Keratinocyte (primary cell): ENCODE measurements around the gene BPIFA1. TPM values are rescaled to one million over a fixed set of nuclear protein-coding genes. Genes with fewer than 3 reads are reported as not detected.

ENCODE experiments used
- DNase-seq: peaks from one replicate; pipeline ENCODE4 v3.0.0-alpha.2; 2011; ENCODE audit warnings: low read depth, missing footprints, low spot score
- FAIRE-seq: peaks from 2 replicates; lab custom pipeline; 2011; peaks lifted over from hg19 to GRCh38; lab: Jason Lieb, UNC
- H2AFZ ChIP-seq: 2 replicates; pipeline ENCODE4 v1.6.0; 2012; ENCODE audit warnings: low read length, control low read depth, inconsistent platforms; ENCODE audit not compliant: control insufficient read depth
- H3K27ac ChIP-seq: 2 replicates; pipeline ENCODE4 v1.5.1; 2011; ENCODE audit warnings: low read length; ENCODE audit not compliant: control insufficient read depth, insufficient read depth
- H3K27me3 ChIP-seq: 3 replicates; pipeline ENCODE4 v1.6.0; 2011; ENCODE audit warnings: low read length; ENCODE audit not compliant: control insufficient read depth, insufficient read depth; ENCODE audit errors: extremely low read depth
- H3K36me3 ChIP-seq, 2 experiments: 2 replicates in 1 of 2; 3 replicates in 1 of 2; pipeline ENCODE4 v1.5.1; 2011; ENCODE audit warnings: low read length in 2 of 2, mild to moderate bottlenecking in 1 of 2; ENCODE audit not compliant: control insufficient read depth in 2 of 2, insufficient read depth in 2 of 2; ENCODE audit errors: extremely low read depth in 1 of 2
- H3K4me1 ChIP-seq: 3 replicates; pipeline ENCODE4 v1.5.1; 2011; ENCODE audit warnings: low read length; ENCODE audit not compliant: control insufficient read depth, insufficient read depth; ENCODE audit errors: extremely low read depth
- H3K4me2 ChIP-seq: 3 replicates; pipeline ENCODE4 v1.6.0; 2011; ENCODE audit warnings: low read depth, low read length; ENCODE audit not compliant: control insufficient read depth, insufficient read depth; ENCODE audit errors: extremely low read depth
- H3K4me3 ChIP-seq, 3 experiments: fragments of 200-600 bp in 1 of 3; sonication (generic) in 1 of 3; 2 replicates in 2 of 3; 3 replicates in 1 of 3; pipeline ENCODE4 v1.5.1; 2011 to 2016; ENCODE audit warnings: low read length in 3 of 3, mild to moderate bottlenecking in 3 of 3, control low read depth in 2 of 3, inconsistent platforms in 1 of 3, low read depth in 1 of 3, mixed read lengths in 1 of 3, mixed run types in 1 of 3, moderate library complexity in 1 of 3; ENCODE audit not compliant: control insufficient read depth in 2 of 3, insufficient read depth in 2 of 3; ENCODE audit errors: extremely low read depth in 1 of 3
- H3K79me2 ChIP-seq: 2 replicates; pipeline ENCODE4 v1.6.0; 2012; ENCODE audit warnings: low read length; ENCODE audit not compliant: control insufficient read depth, insufficient read depth
- H3K9ac ChIP-seq: 3 replicates; pipeline ENCODE4 v1.6.0; 2011; ENCODE audit warnings: low read length; ENCODE audit not compliant: control insufficient read depth, insufficient read depth; ENCODE audit errors: extremely low read depth
- H3K9me1 ChIP-seq: 3 replicates; pipeline ENCODE4 v1.6.0; 2011; ENCODE audit warnings: low read length; ENCODE audit not compliant: control insufficient read depth, insufficient read depth; ENCODE audit errors: extremely low read depth
- H3K9me3 ChIP-seq: 2 replicates; pipeline ENCODE4 v1.5.1; 2012; ENCODE audit warnings: low read depth, low read length; ENCODE audit not compliant: control insufficient read depth
- H4K20me1 ChIP-seq: 3 replicates; pipeline ENCODE4 v1.6.0; 2011; ENCODE audit warnings: low read length; ENCODE audit not compliant: control insufficient read depth, insufficient read depth; ENCODE audit errors: extremely low read depth
- CTCF ChIP-seq, 3 experiments: IDR thresholded peaks in 1 of 3; conservative IDR thresholded peaks in 1 of 3; optimal IDR thresholded peaks in 1 of 3; 2 replicates in 2 of 3; 3 replicates in 1 of 3; pipeline versions ENCODE3 to v1.5.1; 2011; ENCODE audit warnings: low read length in 3 of 3, mild to moderate bottlenecking in 3 of 3, moderate library complexity in 2 of 3, control low read depth in 1 of 3, inconsistent platforms in 1 of 3; ENCODE audit not compliant: insufficient read depth in 2 of 3; ENCODE audit errors: extremely low read depth in 1 of 3
- EZH2 ChIP-seq: IDR thresholded peaks from one replicate; pipeline ENCODE4 v1.6.1; 2012; ENCODE audit warnings: inconsistent platforms, mild to moderate bottlenecking, low read length, moderate library complexity
- dilution Hi-C: fragments of 300-500 bp; cut with MboI; formaldehyde crosslinking; loops from one replicate; pipeline ENCODE4 v1.7.0; 2020; ENCODE audit warnings: low sequenced_read_pairs; ENCODE audit not compliant: extremely low pct_ligation_motif_present
- polyA plus RNA-seq, 5 experiments: library from polyadenylated mRNA; depleted of rRNA in 3 of 5; stranded (reverse) in 3 of 5; stranded (forward) in 1 of 5; unstranded in 1 of 5; fragments of >200 nt; gene quantifications; 1 replicate in 1 of 5; 2 replicates in 3 of 5; 3 replicates in 1 of 5; pipeline versions ENCODE4 v1.2.1 to v1.2.3, GENCODE V29; 2011 to 2012; ENCODE audit warnings: missing spikeins in 2 of 5, low read depth in 1 of 5, low replicate concordance in 1 of 5

BPIFA1 gene
- polyA plus RNA-seq, 1 donor (not counting 4 experiments of a cell fraction or from before 2014, with no cell fraction given) = not detected

- TF ChIP-seq CTCF (optimal IDR thresholded peaks at IDR 0.05 in 1 of 3, IDR thresholded peaks at IDR 0.05 in 1 of 3, conservative IDR thresholded peaks at IDR 0.05 in 1 of 3; ENCODE audit: extremely low read depth in 1 of 3, insufficient read depth in 2 of 3, low read length in 3 of 3) (no peak), EZH2 (no peak)
- H3K27me3 ChIP-seq = peaks cover 3% of the 10 kb centered on the region
These were observed 555 bp downstream of the BPIFA1 start for GRCh38 chr20:33236351-33236750.

GRCh38 chr20:33237989-33238388 lies 2.2 kb downstream of the BPIFA1 start:
- TF ChIP-seq EZH2 (no peak), CTCF (optimal IDR thresholded peaks at IDR 0.05 in 1 of 3, IDR thresholded peaks at IDR 0.05 in 1 of 3, conservative IDR thresholded peaks at IDR 0.05 in 1 of 3; ENCODE audit: extremely low read depth in 1 of 3, insufficient read depth in 2 of 3, low read length in 3 of 3) (no peak)
- H3K4me1 ChIP-seq = no peaks in the 10 kb centered on the region
- H2AFZ ChIP-seq = no peak overlapping the region
- dilution Hi-C loops = no loop called here
- H3K9ac ChIP-seq = no peak overlapping the region
- H3K27ac ChIP-seq = no peak overlapping the region
- no peaks in the 10 kb centered on the region for H4K20me1 ChIP-seq
- FAIRE-seq = no peak
- H3K27me3 ChIP-seq = peaks cover 3% of the 10 kb centered on the region
- H3K36me3 ChIP-seq = no peaks in the 10 kb centered on the region
- DNase-seq = no peak
- H3K9me3 ChIP-seq = no peaks in the 10 kb centered on the region
- no peak overlapping the region for H3K4me3 ChIP-seq
- H3K79me2 ChIP-seq = no peaks in the 10 kb centered on the region
- H3K9me1 ChIP-seq = no peaks in the 10 kb centered on the region
- H3K4me2 ChIP-seq = no peak overlapping the region

More at GRCh38 chr20:33236351-33236750, 555 bp downstream of the BPIFA1 start:
- H3K4me3 ChIP-seq = no peak overlapping the region
- H3K27ac ChIP-seq = no peak overlapping the region
- dilution Hi-C loops = no loop called here
- DNase-seq = no peak
- no peak for FAIRE-seq
- no peak overlapping the region for H3K9ac ChIP-seq
- no peaks in the 10 kb centered on the region for H3K4me1 ChIP-seq
- H3K9me1 ChIP-seq = no peaks in the 10 kb centered on the region
- H3K79me2 ChIP-seq = no peaks in the 10 kb centered on the region
- H3K9me3 ChIP-seq = no peaks in the 10 kb centered on the region
- H2AFZ ChIP-seq = no peak overlapping the region
- no peaks in the 10 kb centered on the region for H3K36me3 ChIP-seq
- H3K4me2 ChIP-seq = no peak overlapping the region
- no peaks in the 10 kb centered on the region for H4K20me1 ChIP-seq
